ENCODE results near the gene TERB1.

The TERB1 gene

DNA sequence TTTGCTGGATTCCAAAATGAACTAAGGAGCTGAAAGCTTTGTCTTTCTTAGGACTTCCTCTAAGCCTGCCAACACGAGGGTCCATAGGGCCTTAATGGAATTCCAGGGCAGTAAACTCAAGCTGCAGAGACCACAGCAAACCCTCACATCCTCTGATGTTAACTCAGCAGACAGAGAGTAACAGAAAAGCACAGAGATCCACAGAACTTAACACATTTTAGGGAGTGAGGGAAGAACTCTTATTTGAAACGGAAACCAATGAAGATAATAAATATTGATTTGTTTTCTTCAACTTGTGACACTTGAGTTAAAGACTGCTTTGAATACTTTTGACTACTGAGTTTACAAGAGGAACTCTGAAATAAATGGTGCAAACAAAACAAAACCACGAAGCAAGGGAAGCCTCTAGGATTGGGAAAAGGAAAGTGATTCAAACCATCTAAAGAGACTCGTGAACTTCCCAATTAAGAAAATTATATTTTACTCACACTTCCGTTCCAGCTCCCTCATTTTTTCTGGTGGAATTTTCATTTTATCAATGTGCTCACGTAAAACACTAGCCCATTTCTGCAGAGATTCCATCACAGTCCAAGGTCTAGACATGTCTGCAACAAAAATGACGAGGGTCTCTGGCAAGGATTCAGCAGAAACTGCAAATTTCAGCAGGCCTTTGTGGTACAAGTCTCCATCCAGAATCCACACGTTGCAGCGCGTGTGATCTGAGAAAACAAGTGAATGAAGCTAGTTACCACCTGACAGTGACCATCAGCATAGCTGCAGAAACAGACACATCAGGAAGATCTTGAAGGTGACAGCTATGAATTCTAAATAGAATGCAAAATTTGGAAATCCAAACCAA is 59.2 kb downstream of the TERB1 start:
- peak; percentile 9 for DNase-seq (ENCODE audit: low spot score)

DNA sequence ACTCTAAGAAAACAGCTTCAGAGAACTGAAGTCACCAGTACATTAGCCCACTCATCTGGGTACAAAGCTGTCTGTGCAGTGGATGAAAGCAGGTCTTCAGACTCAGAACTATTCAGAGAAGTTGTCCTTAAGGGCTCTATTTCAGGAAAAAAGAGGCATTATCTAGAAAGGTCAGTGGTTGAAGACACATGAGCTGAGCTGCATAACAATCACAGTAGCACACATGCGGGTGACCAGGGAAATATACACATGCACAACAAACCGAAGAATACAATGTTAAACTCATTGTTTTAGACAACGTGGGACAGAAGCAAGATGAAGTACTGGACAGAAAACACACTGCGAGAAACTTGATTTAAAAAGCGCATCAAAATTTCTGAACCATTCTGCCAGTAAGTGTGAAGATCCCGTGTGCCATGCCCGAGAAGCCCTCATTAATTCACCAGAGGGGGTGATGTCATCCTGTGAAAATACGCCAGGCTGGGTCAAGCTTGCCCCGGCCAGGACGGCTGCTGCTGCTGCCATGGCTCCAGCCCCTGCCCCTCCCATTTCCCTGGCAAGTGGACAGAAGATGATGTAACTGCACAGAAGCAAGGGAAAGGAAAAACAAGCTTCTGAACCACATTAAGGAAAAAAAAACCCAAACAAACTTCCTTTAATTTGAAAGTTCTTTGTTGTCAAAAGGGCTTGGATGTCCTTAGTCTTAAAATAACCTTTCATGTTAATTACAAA is 60.0 kb downstream of the TERB1 start:
- peak; percentile 71 for DNase-seq (ENCODE audit: low spot score)

DNA sequence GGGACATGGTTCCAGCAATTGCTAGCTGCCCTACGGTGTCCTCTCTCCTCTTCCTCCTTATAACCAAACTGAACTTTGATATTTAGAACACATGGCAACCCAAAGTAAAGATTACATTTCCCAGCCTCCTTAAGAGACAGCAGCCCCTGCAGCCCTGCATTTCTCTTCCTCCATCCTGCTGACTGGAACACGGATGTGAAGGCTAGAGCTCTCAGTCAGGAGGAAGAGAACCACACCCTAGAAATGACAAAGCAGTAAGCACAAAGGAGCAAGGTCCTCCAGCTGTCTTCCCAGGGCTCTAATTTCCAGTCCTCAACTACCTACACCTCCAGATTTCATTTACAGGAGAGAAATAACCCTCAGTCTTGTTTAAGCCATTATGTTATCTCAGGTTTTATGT is 60.9 kb downstream of the TERB1 start:
- no peak for DNase-seq (ENCODE audit: low spot score)

DNA sequence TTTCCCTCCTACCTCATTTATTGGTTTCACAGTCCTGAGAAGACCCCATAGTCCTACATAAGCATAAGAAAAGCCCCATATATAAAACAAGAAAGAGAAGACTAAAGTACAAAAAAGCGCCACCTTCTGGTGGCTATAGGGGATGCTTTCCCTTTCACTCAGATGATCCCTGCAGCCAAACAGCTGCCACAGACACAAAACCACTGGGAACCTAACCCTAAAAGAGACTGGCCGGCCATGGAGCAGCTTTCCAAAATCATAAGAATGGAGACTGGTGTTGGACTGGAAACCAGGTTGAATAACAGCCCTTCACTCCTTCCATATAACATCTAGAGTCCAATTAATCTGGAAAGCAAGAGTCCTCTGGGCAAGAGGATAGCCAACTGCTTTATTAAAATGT is 61.4 kb downstream of the TERB1 start:
- DNase-seq (ENCODE audit: low spot score), result peak; percentile 25

DNA sequence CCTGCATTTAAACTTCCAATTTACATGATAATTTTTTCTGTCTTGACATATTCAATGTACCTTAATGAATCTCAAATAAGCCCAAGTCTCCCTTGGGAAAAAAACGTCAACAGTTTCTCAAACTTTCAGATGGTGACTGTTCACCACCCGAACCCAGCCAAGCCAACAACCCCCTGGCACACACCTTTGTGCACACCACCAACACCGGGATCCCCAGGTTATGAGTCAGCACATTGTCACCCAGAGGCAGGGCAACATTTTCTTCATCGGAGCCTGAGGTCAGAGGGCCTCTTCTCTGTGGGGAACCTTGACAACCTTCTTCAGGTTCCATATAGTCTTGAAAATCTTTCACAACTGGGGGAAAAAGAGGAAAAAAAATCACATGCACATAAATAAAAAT is 65.5 kb downstream of the TERB1 start:
- DNase-seq (ENCODE audit: low spot score), result no peak

DNA sequence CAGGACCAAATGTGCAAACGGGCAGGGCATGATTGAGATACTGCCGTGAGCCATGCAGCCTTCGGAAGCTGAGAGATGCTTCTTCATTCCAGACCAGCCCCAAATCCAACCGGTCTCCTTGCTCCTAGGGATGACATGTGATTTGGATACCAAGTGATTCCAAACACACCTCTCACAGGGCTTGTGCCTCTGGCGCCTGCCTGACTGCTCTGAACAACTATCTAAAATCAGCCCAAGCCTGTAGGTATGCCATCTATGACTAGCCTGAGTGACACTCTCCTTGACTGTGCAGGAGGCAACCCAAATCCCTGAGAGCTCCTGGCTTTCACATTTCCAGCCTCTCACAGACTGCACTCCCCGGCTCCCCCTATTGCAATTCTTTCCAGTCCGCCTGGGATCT is 70.3 kb downstream of the TERB1 start:
- no peak for DNase-seq (ENCODE audit: low spot score)

DNA sequence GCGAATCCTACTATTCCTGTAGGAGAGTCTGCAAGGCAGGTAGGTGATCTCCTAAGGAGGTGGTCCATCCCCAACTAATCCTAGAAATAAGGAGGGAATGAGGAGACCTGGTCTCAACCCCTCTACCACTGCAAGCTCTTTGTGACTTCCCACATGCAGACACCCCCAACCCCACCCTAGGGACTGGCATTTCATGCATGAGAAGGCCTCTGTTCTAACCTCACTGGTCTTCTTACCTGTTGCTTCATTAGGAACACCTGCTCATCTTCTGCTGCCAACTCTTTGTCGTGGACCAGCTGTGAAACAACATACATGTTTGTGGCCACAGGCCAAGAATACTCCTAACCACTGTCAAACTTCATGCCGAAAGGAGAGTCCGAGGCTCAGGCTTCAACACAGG is 72.6 kb downstream of the TERB1 start:
- DNase-seq (ENCODE audit: low spot score), result no peak

DNA sequence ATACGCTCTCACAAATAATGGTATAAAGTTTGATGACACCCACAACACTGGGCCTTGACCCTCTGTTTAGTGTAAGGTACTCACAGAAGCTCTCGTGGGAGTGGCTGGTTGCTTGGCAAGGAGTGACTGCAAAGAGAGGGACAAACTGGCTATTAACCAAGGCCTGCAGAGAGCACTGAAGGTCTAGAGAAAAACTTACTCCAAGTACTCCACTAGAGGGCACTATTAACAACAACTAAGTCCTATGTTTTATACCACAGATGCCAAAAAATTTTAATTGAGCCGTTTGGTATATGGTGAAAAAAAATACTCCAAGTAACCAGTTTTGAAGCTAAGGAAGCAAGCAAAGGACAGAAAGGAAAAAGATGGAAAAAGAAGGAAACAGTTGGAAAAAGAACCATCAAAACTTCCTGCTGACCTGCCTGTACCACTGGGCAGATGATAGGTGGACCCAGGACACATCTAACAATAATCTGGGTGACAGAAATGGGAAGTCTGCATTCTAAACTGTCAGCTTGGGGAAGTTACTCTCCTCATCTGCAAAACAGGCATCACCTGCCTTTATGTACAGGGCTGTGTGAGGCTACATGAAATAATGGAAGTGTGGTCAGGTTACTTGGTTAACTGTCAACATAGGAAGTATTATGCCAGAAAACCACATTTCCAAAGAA is 73.1 kb downstream of the TERB1 start:
- DNase-seq (ENCODE audit: low spot score), result peak; percentile 72

DNA sequence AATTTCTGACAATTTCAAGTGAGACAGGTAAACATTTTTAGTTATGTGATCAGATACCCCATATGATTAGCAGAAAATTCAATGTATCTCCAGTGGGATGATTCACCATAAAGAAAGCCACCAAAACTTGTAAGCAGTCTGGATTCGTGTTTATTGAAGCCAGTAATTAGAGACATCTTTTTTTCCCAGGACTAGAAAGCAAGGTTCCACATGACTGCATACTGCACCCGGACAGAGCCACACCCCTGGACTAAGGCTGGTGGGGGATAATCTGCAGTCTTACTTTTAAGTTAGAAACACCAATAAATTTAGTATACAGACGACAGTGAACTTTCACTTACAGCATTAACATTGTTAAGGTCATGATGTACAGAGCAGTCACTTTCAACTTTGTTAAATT is 80.6 kb downstream of the TERB1 start:
- no peak for DNase-seq (ENCODE audit: low spot score)

DNA sequence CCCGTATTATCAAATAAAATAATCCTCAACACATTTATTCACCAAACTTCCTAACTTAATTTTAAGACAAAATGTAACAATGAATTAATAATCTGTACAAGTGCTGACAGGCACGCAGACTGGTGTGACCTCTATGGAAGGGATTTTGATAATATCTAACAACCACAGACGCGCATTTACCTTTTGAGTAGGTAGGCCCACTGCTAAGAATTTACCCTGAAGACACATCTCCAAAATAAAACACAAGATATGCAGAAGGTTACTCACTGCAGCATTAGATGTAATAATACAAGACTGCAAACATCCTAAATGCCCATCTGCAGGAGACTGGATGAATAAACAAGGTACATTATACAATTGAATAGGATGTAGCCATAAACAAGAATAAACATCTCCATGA is 82.1 kb downstream of the TERB1 start:
- no peak for DNase-seq (ENCODE audit: low spot score)

DNA sequence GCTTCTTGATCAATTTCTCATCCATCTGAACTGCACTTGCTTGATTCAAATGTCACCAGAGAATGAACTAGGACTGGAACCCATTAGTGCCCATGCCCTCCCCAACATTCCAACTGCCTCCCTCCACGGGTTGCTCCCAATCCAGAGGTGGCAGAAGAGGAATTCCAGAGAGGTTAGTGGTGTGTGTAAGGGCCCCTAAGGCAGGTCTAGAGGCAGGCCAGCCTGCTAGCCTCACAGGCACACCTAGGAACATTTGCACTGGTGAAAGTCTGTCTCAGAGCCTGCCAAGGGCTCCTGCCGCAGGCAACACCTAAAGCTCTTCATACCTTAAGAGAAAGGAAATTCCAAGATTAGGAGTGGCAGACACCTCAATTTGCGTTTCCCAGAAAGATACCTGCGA is 83.6 kb downstream of the TERB1 start:
- no peak for DNase-seq (ENCODE audit: low spot score)

DNA sequence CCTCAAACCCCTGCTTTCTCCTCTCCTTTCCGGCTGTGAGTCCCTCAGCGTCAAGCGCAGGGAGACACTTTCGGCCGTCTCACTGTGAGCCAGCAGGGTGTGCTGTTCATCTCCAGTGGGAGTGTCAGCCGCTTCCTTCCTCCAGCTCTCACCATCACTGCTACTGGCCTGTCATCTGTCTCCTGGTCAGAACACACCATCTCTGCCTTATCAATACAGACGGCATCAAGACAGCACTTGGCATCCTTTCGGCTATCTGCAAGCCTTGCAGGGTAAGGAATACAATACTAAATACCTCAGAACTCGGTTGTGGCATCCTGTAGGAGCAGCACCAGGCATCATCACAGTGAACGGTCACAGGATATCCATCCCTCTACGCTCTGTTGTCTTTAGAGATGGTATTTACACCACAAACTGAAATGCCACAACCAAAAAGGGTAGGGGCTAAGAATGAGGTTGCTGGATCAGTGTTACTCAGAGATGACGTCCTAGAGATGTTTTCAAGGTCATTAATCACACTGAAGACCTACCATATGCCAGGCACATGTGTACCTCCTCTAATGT is 84.2 kb downstream of the TERB1 start:
- no peak for DNase-seq (ENCODE audit: low spot score)

DNA sequence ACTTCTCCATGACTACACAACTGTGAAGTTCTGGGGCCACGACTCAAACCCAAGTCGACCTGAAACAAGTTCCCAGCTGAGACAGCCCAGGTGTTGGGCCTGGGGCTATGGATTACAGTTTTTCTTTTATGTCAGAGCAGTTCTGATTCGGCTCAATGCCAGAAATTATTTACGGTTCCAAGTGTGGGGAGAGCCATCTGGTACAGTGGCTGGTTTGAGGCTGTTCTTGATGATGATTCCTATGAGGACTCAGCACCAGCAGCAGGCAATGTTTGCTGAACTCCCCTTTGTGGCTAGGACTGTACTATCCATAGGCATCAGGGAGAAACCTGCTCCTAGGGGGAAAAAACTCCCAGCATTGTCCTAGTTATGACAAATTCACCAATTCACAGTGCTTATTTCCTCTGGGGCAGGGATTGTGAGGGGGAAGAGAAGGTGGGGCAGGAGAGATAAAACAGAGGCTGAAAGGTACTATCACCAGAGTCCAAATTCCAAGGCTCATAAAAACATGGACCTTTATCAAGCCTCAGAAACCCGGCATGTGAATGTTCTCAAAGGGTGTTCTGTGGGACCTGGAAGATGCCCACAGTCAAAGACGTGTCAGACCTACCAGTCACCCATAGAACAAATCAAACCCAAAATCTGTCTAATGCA is 86.6 kb downstream of the TERB1 start:
- DNase-seq (ENCODE audit: low spot score), result no peak

DNA sequence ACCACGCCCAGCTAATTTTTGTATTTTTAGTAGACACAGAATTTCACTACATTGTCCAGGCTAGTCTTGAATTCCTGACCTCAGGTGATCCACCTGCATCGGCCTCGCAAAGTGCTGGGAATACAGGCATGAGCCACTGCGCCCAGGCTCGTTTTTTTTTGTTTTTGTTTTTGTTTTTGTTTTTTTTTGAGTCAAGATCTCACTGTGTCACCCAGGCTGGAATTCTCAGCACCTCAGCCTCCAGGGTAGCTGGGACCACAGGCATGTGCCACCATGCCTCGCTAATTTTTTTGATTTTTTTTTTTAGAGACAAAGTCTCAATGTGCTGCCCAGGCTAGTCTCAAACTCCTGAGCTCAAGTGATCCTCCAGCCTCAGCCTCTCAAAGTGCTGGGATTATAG is 87.3 kb downstream of the TERB1 start:
- no peak for DNase-seq (ENCODE audit: low spot score)

DNA sequence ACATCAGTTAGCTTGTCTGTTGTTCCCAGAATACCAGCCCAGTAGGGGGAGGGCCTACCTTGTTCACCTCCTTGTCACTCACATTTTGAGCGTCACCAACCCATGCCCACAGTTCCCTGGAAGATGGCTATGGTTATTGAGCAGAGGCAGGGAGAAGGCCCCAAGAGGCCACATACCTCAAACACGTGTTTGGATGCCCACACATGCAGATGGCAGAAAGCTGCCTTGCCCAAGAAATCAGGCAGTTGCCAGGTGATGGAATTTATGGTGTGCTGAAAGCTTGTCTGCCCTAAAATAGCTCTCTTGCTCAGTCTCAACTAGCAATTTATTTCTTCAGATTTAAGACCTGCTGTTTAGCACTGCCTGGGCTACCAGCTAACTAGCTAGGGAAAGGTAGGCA is 88.3 kb downstream of the TERB1 start:
- DNase-seq (ENCODE audit: low spot score), result no peak

DNA sequence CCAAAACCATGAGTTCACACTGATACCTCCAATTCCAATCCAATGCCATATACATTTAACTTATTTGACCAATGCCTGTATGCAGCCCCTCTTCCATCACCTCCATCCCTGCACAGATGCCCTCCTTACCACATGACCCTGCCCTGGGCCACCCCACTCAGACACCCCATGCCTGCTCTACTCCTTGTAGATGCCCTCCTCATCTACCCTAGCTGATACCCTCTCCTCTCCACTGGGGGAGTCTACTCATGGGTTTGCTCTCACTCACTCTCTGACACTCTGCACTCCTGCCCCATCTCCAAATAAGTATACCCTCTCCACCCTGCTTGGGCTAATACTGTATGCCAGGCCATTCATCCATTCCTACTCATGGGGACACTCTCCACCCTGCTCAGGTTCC is 88.9 kb downstream of the TERB1 start:
- DNase-seq (ENCODE audit: low spot score), result no peak

DNA sequence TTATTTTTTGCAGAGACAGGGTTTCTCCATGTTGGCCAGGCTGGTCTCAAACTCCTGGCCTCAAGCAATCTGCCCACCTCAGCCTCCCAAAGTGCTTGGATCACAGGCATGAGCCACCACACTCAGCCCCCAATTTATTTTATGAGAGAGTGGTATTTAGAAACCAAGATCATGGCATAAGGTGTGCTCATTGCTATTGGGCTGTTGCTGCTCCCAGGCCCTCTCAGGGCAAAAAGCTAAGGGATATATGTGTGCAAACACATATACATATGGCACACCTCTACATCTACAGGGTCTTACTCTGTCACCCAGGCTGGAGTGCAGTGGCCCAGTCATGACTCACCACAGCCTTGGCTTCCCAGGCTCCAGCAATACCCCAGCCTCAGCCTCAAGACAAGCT is 89.8 kb downstream of the TERB1 start:
- no peak for DNase-seq (ENCODE audit: low spot score)

DNA sequence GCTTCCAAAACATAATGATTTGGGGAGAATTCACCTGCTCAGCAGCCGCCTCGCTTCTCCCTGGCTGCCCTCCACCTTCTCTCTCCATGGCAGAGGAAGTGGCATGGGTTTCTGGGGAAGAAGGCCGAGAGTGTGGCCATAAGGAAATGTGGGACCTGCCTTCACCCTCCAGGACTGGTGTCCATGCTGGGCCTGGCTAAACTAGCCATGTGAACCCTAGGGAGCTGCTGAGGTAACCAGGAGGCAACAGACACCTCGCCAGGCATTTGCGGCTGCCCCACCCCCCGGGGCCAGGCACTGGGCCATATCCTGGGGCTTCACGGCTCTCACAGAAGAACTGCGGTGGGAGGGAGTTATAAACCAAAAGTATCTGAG is 94.9 kb downstream of the TERB1 start:
- DNase-seq (ENCODE audit: low spot score), result no peak

DNA sequence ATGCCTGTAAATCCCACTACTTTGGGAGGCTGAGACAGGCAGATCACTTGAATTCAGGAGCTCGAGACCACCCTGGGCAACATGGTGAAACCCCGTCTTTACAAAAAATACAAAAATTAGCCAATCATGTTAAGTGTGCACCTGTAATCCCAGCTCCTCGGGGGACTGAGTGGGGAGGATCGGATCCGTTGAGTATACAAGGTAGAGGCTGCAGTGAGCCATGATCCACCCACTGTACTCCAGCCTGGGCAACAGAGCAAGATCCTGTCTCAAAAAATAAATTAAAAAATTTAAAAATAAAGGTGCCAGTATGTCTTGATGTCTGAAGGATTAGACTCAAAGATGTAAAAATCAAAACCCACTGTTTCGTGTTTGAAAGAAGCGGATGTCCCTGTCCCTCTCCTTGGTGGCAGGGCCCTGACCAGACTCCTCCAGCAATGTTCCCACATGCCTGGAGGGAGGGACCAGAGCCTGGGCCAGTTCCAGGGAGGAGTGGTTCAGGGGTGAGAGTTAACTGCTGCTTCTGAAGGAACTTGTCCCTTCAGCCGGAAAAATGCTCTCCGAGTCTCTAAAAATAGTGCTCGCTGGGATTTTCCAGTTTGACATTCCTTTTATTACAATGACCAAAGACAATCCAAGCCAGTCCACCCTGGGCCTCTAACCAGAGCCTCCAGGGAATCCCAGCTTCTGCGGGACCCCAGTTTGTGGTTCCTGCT is 95.4 kb downstream of the TERB1 start:
- no peak for DNase-seq (ENCODE audit: low spot score)

Measured in SW480 (cell line).